ENCODE results near the gene CTNNA3.

CTNNA3 gene

DNA sequence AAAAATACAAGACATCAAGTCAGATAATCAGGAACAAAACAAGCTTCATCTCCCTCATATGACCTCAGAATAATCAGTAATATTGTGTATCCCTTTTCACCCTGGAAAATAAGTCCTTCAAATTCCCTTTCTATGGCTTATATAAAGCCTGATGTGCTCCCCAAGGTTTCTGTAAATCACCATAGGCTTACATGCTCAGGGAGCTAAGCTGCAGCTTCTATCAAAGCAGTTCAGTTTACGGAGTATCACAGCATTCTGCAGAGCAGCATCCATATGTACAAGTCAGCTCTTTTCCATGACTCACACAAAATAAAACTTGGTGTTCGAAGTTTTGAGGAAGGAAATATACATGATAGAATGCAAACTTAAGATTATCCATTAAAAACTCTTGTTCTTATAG lies 544.5 kb downstream of the CTNNA3 start:
- no peak for DNase-seq (ENCODE audit: low spot score in 2 of 2)
- in situ Hi-C loops (cut with MboI; ENCODE audit: low sequenced_read_pairs) = no loop called here

DNA sequence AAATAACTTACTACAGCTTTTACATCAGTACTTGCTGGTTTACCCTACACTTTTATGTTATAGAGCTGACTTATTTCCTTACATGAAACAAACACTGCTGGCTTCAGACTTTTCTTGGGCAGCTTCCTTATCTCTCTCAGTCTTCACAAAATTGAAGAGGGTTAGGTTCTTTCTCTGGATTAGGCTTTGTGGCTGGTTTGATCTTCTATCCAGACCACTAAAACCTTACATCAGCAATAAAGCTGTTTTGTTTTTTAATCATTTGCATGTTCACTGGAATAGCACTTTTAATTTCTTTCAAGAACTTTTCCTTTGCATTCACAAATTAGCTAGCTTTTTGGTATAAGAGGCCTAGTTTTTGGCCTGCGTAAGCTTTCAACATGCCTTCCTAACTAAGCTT lies 551.5 kb downstream of the CTNNA3 start:
- H3K36me3 ChIP-seq (replicated peaks) = no peaks in the 10 kb centered on the region
- H3K4me1 ChIP-seq = no peaks in the 10 kb centered on the region
- in situ Hi-C loops (cut with MboI; ENCODE audit: low sequenced_read_pairs) = no loop called here
- no peaks in the 10 kb centered on the region for H3K9me3 ChIP-seq
- no peak overlapping the region for H3K4me3 ChIP-seq
- no peak for DNase-seq (ENCODE audit: low spot score in 2 of 2)
- no peaks in the 10 kb centered on the region for H3K27me3 ChIP-seq (ENCODE audit: low read depth)

More for the DNA sequence above, 544.5 kb downstream of the CTNNA3 start:
- H3K27me3 ChIP-seq (ENCODE audit: low read depth) = no peaks in the 10 kb centered on the region
- peaks cover 3% of the 10 kb centered on the region; the same call in 1 of the 2 replicates for H3K4me1 ChIP-seq
- no peaks in the 10 kb centered on the region for H3K36me3 ChIP-seq (replicated peaks)
- no peak overlapping the region for H3K4me3 ChIP-seq
- no peaks in the 10 kb centered on the region for H3K9me3 ChIP-seq

GRCh38 chr10:67141300-67141699 lies 554.7 kb downstream of the CTNNA3 start:
- in situ Hi-C loops (cut with MboI; ENCODE audit: low sequenced_read_pairs) = no loop called here
- H3K4me3 ChIP-seq = no peak overlapping the region
- no peaks in the 10 kb centered on the region for H3K27me3 ChIP-seq (ENCODE audit: low read depth)
- no peak for DNase-seq (ENCODE audit: low spot score in 2 of 2)
- H3K4me1 ChIP-seq = no peaks in the 10 kb centered on the region
- no peaks in the 10 kb centered on the region for H3K36me3 ChIP-seq (replicated peaks)
- no peaks in the 10 kb centered on the region for H3K9me3 ChIP-seq

DNA sequence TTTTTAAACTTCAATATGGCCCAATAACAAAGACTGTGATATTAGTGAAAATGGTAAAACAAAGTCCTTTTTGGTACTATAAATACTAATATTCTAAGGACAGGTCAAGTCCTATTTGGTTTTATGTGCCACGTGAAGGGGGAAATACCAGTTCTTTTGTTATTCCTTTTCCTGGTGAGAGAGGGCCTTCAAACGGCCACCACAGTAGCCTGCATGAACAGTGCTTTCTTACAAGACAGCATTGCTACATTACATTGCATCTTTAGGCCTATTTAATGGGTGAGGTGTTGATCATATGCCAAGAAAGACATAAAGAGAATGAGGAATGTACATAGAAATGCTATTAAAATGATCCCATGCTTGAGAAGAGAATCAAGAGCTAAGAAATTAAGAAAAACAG lies 555.4 kb downstream of the CTNNA3 start:
- Histone ChIP-seq H3K36me3 (replicated peaks) (no peaks in the 10 kb centered on the region), H3K4me3 (no peak overlapping the region), H3K9me3 (no peaks in the 10 kb centered on the region), H3K4me1 (no peaks in the 10 kb centered on the region), H3K27me3 (ENCODE audit: low read depth) (no peaks in the 10 kb centered on the region)
- in situ Hi-C loops (cut with MboI; ENCODE audit: low sequenced_read_pairs) = no loop called here
- DNase-seq (ENCODE audit: low spot score in 2 of 2) = no peak

DNA sequence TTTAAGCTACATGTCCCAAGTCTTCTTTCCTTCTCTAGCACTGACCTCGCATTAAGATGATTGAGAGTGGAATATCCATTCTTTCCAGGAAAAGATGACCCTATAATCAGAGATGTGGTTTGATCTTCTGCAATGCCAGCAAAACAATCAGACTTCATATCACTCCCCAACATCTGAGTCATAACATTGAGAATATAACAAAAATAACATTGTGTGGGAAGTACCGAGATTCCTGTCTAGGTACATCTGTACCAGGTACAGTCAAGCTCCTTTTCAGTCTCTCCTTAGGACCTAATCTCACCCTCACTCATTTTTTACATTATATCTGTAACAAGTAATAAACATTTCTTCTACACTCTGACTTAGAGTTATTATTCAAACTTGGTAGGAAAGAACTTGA lies 568.6 kb downstream of the CTNNA3 start:
- Histone ChIP-seq H3K36me3 (replicated peaks) (no peaks in the 10 kb centered on the region), H3K4me1 (no peaks in the 10 kb centered on the region), H3K9me3 (no peaks in the 10 kb centered on the region), H3K27me3 (ENCODE audit: low read depth) (no peaks in the 10 kb centered on the region), H3K4me3 (no peak overlapping the region)
- DNase-seq (ENCODE audit: low spot score in 2 of 2) = no peak
- in situ Hi-C loops (cut with MboI; ENCODE audit: low sequenced_read_pairs) = no loop called here

DNA sequence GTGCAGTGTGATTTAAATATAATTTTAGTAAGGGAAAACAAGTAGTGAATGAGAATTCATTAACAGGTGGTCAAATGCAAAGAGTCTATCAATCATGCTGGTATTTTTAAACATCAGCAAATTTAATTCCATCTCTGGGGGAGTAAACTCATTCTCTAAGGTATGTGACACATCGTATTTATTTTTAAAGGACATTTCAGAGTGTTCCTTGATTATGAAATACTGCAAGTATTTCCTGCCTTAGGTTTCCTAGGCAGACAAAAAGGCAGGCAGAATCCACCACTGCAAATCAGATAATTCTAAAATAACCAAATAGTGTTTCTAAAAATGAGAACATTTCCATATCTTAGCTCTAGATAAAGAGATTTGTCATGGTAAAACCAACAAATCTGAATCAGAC lies 576.3 kb downstream of the CTNNA3 start:
- Histone ChIP-seq H3K4me1 (no peaks in the 10 kb centered on the region), H3K27me3 (ENCODE audit: low read depth) (no peaks in the 10 kb centered on the region), H3K9me3 (no peaks in the 10 kb centered on the region), H3K36me3 (replicated peaks) (no peaks in the 10 kb centered on the region), H3K4me3 (no peak overlapping the region)
- in situ Hi-C loops (cut with MboI; ENCODE audit: low sequenced_read_pairs) = no loop called here
- no peak for DNase-seq (ENCODE audit: low spot score in 2 of 2)

GRCh38 chr10:67115972-67116371 lies 580.0 kb downstream of the CTNNA3 start:
- in situ Hi-C loops (cut with MboI; ENCODE audit: low sequenced_read_pairs) = no loop called here
- Histone ChIP-seq H3K4me1 (no peaks in the 10 kb centered on the region), H3K27me3 (ENCODE audit: low read depth) (no peaks in the 10 kb centered on the region), H3K4me3 (no peak overlapping the region), H3K9me3 (no peaks in the 10 kb centered on the region), H3K36me3 (replicated peaks) (no peaks in the 10 kb centered on the region)
- DNase-seq (ENCODE audit: low spot score in 2 of 2) = no peak

DNA sequence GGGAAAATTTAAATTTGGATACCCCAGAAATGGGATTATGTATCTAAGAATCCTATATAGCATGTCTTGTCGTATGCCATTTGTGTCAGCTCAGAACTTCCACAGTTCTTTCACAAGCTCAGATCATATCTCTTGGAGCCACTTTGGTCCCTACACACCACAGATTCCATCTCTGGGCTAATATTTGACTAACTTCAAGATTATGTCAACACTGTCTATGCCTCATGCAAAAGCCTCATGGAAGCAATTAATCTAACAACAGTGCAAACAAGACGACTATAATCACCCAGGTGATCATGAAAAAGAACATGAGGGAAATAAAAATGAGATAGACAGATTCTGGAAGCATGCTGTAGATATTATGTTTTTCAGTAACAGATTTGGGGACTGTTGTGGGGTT lies 581.0 kb downstream of the CTNNA3 start:
- no peak for DNase-seq (ENCODE audit: low spot score in 2 of 2)
- H3K36me3 ChIP-seq (replicated peaks) = no peaks in the 10 kb centered on the region
- H3K9me3 ChIP-seq = no peaks in the 10 kb centered on the region
- in situ Hi-C loops (cut with MboI; ENCODE audit: low sequenced_read_pairs) = no loop called here
- no peaks in the 10 kb centered on the region for H3K27me3 ChIP-seq (ENCODE audit: low read depth)
- H3K4me3 ChIP-seq = no peak overlapping the region
- H3K4me1 ChIP-seq = no peaks in the 10 kb centered on the region

DNA sequence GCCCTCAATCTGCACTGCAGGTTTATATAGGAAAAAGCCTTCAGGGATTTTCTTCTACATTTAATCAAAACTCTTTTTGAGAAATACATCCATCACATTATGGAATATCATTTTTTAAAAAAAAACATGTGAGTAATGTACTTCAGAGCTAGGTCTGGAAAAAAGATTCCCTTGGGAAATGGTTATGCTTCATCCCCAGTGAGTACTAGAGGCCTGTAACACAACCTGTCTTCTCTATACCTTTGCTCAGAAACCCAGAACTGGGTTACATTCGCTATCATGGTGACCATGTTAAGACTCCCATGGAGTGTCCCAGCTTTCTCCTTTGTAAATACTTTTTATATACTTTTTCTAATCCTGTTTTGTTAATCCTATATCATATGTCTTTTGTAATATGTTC lies 583.2 kb downstream of the CTNNA3 start:
- no peaks in the 10 kb centered on the region for H3K36me3 ChIP-seq (replicated peaks)
- no peak for DNase-seq (ENCODE audit: low spot score in 2 of 2)
- H3K9me3 ChIP-seq = no peaks in the 10 kb centered on the region
- H3K4me1 ChIP-seq = no peaks in the 10 kb centered on the region
- H3K4me3 ChIP-seq = no peak overlapping the region
- in situ Hi-C loops (cut with MboI; ENCODE audit: low sequenced_read_pairs) = no loop called here
- no peaks in the 10 kb centered on the region for H3K27me3 ChIP-seq (ENCODE audit: low read depth)

GRCh38 chr10:67110286-67110685 lies 585.7 kb downstream of the CTNNA3 start:
- DNase-seq (ENCODE audit: low spot score in 2 of 2) = no peak
- H3K36me3 ChIP-seq (replicated peaks) = no peaks in the 10 kb centered on the region
- H3K27me3 ChIP-seq (ENCODE audit: low read depth) = no peaks in the 10 kb centered on the region
- peaks cover 2% of the 10 kb centered on the region; the same call in 1 of the 2 replicates for H3K4me1 ChIP-seq
- H3K4me3 ChIP-seq = no peak overlapping the region
- no peaks in the 10 kb centered on the region for H3K9me3 ChIP-seq
- in situ Hi-C loops (cut with MboI; ENCODE audit: low sequenced_read_pairs) = no loop called here

DNA sequence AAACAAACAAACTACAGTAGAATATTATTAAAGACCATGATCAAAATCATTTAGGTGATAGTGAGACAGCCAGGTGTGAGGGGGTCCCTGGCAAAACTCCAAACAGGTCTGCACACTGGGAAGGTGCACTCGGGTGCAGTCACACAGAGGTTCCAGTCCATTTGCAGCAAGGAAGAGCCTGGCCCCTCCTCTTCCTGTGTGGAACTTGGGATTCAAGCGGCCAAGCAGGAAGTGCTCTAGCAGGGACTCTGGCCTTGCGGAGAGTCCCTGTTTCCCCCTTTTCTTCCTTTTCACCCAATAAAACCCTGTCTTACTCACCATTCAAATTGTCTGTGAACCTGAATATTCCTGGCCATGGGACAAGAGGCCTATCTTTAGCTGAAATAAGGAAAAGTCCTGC lies 588.3 kb downstream of the CTNNA3 start:
- H3K27me3 ChIP-seq (ENCODE audit: low read depth) = no peaks in the 10 kb centered on the region
- H3K4me1 ChIP-seq = peaks cover 2% of the 10 kb centered on the region; the same call in 1 of the 2 replicates
- no peak for DNase-seq (ENCODE audit: low spot score in 2 of 2)
- in situ Hi-C loops (cut with MboI; ENCODE audit: low sequenced_read_pairs) = no loop called here
- no peaks in the 10 kb centered on the region for H3K36me3 ChIP-seq (replicated peaks)
- no peak overlapping the region for H3K4me3 ChIP-seq
- H3K9me3 ChIP-seq = no peaks in the 10 kb centered on the region

DNA sequence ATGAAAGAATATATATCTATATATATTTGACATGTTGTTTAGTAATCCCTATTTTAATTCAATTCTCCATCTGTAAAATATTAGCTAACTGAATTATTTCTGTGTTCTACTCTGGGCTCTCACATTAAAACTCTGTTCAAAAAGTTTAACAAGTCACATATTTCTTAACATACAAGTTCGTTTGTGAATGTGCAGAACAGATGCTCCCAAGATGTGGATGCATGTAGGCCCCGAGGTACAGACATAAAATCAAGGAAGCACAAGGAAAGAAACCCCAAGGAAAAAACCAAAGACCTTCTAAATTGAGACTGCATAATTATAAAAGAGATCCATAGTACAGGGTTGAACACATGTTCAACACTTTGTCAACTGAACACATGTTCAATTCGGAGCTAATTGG lies 595.0 kb downstream of the CTNNA3 start:
- no peak for DNase-seq (ENCODE audit: low spot score in 2 of 2)
- peaks cover 16% of the 10 kb centered on the region for H3K4me1 ChIP-seq
- in situ Hi-C loops (cut with MboI; ENCODE audit: low sequenced_read_pairs) = no loop called here

DNA sequence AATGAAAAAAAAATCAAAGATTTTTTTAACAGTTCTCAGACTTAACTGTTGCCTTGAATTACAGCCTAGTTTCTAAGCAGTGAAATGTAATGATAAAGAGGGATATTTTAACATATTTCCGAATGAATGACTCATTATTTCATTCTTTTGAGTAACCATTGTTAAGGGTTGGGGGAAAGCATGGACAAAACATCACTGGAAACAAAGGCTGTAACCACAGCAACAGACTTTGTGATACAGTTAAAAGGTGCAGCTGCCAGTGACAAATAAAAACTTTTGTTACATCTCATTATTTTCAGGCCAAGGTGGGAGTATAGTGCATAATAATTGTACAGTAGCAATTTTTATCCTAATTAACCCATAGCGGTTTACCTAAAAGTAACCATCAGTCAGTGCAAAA lies 597.5 kb downstream of the CTNNA3 start:
- Histone ChIP-seq H3K36me3 (replicated peaks) (no peaks in the 10 kb centered on the region), H3K4me1 (peaks cover 16% of the 10 kb centered on the region), H3K27me3 (ENCODE audit: low read depth) (no peaks in the 10 kb centered on the region), H3K4me3 (no peak overlapping the region), H3K9me3 (no peaks in the 10 kb centered on the region)
- in situ Hi-C loops (cut with MboI; ENCODE audit: low sequenced_read_pairs) = no loop called here
- peak; percentile 75 to 97 for DNase-seq (ENCODE audit: low spot score in 2 of 2)

More for the DNA sequence above, 595.0 kb downstream of the CTNNA3 start:
- no peaks in the 10 kb centered on the region for H3K27me3 ChIP-seq (ENCODE audit: low read depth)
- H3K4me3 ChIP-seq = no peak overlapping the region
- H3K36me3 ChIP-seq (replicated peaks) = no peaks in the 10 kb centered on the region
- H3K9me3 ChIP-seq = no peaks in the 10 kb centered on the region

DNA sequence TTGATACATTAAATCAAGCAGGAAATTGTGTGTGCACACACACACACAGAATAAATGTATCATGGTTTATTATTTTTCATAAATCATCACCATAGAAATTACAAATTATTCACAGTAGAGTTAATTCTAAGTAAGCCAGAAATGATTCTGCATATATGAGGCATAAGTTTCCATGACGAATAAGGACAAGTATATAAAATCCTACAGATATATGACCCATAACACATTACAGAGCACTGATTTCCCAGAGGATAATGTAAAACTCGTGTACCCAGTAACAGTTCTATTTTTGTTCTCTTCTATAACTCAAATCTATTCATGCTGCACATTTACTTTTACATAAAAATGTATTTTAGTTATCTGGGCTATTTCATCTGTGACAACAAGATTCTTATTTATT lies 600.5 kb downstream of the CTNNA3 start:
- in situ Hi-C loops (cut with MboI; ENCODE audit: low sequenced_read_pairs) = no loop called here
- H3K9me3 ChIP-seq = no peaks in the 10 kb centered on the region
- H3K4me3 ChIP-seq = no peak overlapping the region
- no peaks in the 10 kb centered on the region for H3K27me3 ChIP-seq (ENCODE audit: low read depth)
- DNase-seq (ENCODE audit: low spot score in 2 of 2) = no peak
- H3K36me3 ChIP-seq (replicated peaks) = no peaks in the 10 kb centered on the region
- peaks cover 16% of the 10 kb centered on the region for H3K4me1 ChIP-seq

GRCh38 chr10:67088036-67088435 lies 608.0 kb downstream of the CTNNA3 start:
- H3K4me1 ChIP-seq = no peaks in the 10 kb centered on the region
- peak in 1 of 2 experiments; percentile 35 for DNase-seq (ENCODE audit: low spot score in 2 of 2)
- H3K9me3 ChIP-seq = no peaks in the 10 kb centered on the region
- no peak overlapping the region for H3K4me3 ChIP-seq
- H3K36me3 ChIP-seq (replicated peaks) = no peaks in the 10 kb centered on the region
- in situ Hi-C loops (cut with MboI; ENCODE audit: low sequenced_read_pairs) = no loop called here
- no peaks in the 10 kb centered on the region for H3K27me3 ChIP-seq (ENCODE audit: low read depth)

Data from HAP-1 (cell line).